ENCODE results near the gene APOBEC3C. TPM values are rescaled to one million over a fixed set of nuclear protein-coding genes. Genes with fewer than 3 reads are reported as not detected.
"Not testable (repeated sequence)": the region's sequence is repeated elsewhere in the genome, so short reads cannot be mapped to it uniquely, and the experiment has no call there.

Gene APOBEC3C
- total RNA-seq, 2 experiments from 2014 or later: 138 to 147 TPM

DNA sequence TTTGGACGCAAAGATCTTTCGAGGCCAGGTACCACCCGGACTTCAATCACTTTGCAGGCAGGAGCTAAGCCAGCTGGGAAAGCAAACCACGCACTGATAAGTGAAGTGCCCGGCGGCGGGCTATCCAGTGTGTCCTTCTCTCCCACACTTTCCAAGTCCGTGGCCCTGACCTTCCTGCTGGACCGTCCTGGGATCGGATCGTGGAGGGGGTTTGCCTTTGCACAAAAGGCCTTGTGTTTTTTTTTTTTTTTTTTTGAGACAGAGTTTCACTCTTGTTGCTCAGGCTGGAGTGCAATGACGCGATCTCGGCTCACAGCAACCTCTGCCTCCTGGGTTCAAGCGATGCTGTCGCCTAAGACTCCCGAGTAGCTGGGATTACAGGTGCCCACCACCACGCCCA lies 29.0 kb downstream of the APOBEC3C start:
- H3K27ac Mint-ChIP-seq; ATAC-seq; POLR2A ChIA-PET; H3K27me3 Mint-ChIP-seq (ENCODE audit: low read depth); H3K9me3 Mint-ChIP-seq (ENCODE audit: insufficient read depth); CTCF ChIA-PET; DNase-seq: not testable (repeated sequence)
- peak overlapping the region; percentile 95 for H3K4me3 Mint-ChIP-seq
- H3K36me3 Mint-ChIP-seq (ENCODE audit: low read depth): peaks cover 49% of the 10 kb centered on the region
- H3K4me1 Mint-ChIP-seq (ENCODE audit: low read depth): peaks cover 55% of the 10 kb centered on the region

DNA sequence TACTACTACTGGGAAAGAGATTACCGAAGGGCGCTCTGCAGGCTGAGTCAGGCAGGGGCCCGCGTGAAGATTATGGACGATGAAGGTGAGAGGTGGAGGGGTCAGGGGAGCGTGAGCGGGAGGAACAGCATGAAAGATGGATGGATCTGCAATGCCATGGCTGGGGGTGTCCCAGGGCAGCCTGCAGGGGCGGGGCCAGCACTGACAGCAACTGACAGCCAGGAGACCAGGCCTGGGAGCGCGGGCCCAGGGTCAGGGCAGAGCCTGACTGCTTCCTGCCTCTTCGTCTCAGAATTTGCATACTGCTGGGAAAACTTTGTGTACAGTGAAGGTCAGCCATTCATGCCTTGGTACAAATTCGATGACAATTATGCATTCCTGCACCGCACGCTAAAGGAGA lies 31.1 kb downstream of the APOBEC3C start:
- H3K4me3 Mint-ChIP-seq; POLR2A ChIA-PET; DNase-seq; H3K9me3 Mint-ChIP-seq (ENCODE audit: insufficient read depth); ATAC-seq; CTCF ChIA-PET; H3K27me3 Mint-ChIP-seq (ENCODE audit: low read depth): not testable (repeated sequence)
- Mint-ChIP-seq H3K36me3 (ENCODE audit: low read depth) (peaks cover 51% of the 10 kb centered on the region), H3K27ac (peak overlapping the region; percentile 16), H3K4me1 (ENCODE audit: low read depth) (peaks cover 42% of the 10 kb centered on the region)

DNA sequence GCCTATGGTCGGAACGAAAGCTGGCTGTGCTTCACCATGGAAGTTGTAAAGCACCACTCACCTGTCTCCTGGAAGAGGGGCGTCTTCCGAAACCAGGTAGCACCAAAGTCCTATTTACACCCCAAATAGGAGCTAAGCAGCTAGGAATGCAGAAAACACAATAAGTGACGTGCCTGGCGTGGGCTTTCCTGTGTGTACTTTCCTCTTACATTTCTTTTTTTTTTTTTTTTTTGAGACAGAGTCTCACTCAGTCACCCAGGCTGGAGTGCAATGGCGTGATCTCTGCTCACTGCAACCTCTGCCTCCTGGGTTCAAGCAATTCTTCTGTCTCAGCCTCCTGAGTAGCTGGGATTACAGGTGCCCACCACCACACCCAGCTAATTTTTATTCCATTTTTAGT lies 35.4 kb downstream of the APOBEC3C start:
- Mint-ChIP-seq H3K4me1 (ENCODE audit: low read depth) (peaks cover 18% of the 10 kb centered on the region), H3K36me3 (ENCODE audit: low read depth) (peaks cover 35% of the 10 kb centered on the region)
- H3K27ac Mint-ChIP-seq; POLR2A ChIA-PET; H3K27me3 Mint-ChIP-seq (ENCODE audit: low read depth); H3K4me3 Mint-ChIP-seq; DNase-seq; ATAC-seq; CTCF ChIA-PET; H3K9me3 Mint-ChIP-seq (ENCODE audit: insufficient read depth): not testable (repeated sequence)

- POLR2A ChIA-PET: not testable (repeated sequence)
Measured at GRCh38 chr22:39051844-39052495, 37.9 kb downstream of the APOBEC3C start.

GRCh38 chr22:39055658-39056057 lies 41.6 kb downstream of the APOBEC3C start:
- Mint-ChIP-seq H3K36me3 (ENCODE audit: low read depth) (peaks cover 16% of the 10 kb centered on the region), H3K4me3 (no peak overlapping the region), H3K4me1 (ENCODE audit: low read depth) (peaks cover 2% of the 10 kb centered on the region), H3K27me3 (ENCODE audit: low read depth) (no peaks in the 10 kb centered on the region), H3K27ac (no peak overlapping the region), H3K9me3 (ENCODE audit: insufficient read depth) (no peaks in the 10 kb centered on the region)
- CTCF ChIA-PET: no interaction called here
- POLR2A ChIA-PET: no interaction called here
- no peak for DNase-seq
- no peak for ATAC-seq

More at GRCh38 chr22:39051844-39052495, 37.9 kb downstream of the APOBEC3C start:
- DNase-seq; H3K4me3 Mint-ChIP-seq; H3K9me3 Mint-ChIP-seq (ENCODE audit: insufficient read depth); H3K4me1 Mint-ChIP-seq (ENCODE audit: low read depth); H3K27me3 Mint-ChIP-seq (ENCODE audit: low read depth); CTCF ChIA-PET; ATAC-seq; H3K27ac Mint-ChIP-seq: not testable (repeated sequence)
- peaks cover 22% of the 10 kb centered on the region for H3K36me3 Mint-ChIP-seq (ENCODE audit: low read depth)

- H3K9me3 Mint-ChIP-seq (ENCODE audit: insufficient read depth); H3K27me3 Mint-ChIP-seq (ENCODE audit: low read depth); H3K36me3 Mint-ChIP-seq (ENCODE audit: low read depth); H3K4me3 Mint-ChIP-seq; CTCF ChIA-PET; ATAC-seq; H3K4me1 Mint-ChIP-seq (ENCODE audit: low read depth); DNase-seq; POLR2A ChIA-PET; H3K27ac Mint-ChIP-seq: not testable (repeated sequence)
Measured at GRCh38 chr22:39061290-39061689, 47.2 kb downstream of the APOBEC3C start.

- H3K4me3 Mint-ChIP-seq; ATAC-seq; H3K4me1 Mint-ChIP-seq (ENCODE audit: low read depth); H3K9me3 Mint-ChIP-seq (ENCODE audit: insufficient read depth); H3K36me3 Mint-ChIP-seq (ENCODE audit: low read depth); DNase-seq; H3K27ac Mint-ChIP-seq; H3K27me3 Mint-ChIP-seq (ENCODE audit: low read depth); POLR2A ChIA-PET; CTCF ChIA-PET: not testable (repeated sequence)
Measured at GRCh38 chr22:39061951-39062350, 47.9 kb downstream of the APOBEC3C start.

- not testable (repeated sequence) for H3K4me1 Mint-ChIP-seq (ENCODE audit: low read depth); H3K4me3 Mint-ChIP-seq; H3K27me3 Mint-ChIP-seq (ENCODE audit: low read depth); H3K9me3 Mint-ChIP-seq (ENCODE audit: insufficient read depth); DNase-seq; H3K36me3 Mint-ChIP-seq (ENCODE audit: low read depth); ATAC-seq
- CTCF ChIA-PET: interaction anchor here (1.8 kb wide), 1 partner anchor 54 kb away, joined by 6 read pairs; no protein-coding TSS in a partner anchor
- H3K27ac Mint-ChIP-seq: peak overlapping the region; percentile 5
- POLR2A ChIA-PET: interaction anchor here (0.9 kb wide), 1 partner anchor 14 kb away, joined by 4 read pairs; no protein-coding TSS in a partner anchor
Measured at GRCh38 chr22:39063904-39064303, 49.8 kb downstream of the APOBEC3C start.

DNA sequence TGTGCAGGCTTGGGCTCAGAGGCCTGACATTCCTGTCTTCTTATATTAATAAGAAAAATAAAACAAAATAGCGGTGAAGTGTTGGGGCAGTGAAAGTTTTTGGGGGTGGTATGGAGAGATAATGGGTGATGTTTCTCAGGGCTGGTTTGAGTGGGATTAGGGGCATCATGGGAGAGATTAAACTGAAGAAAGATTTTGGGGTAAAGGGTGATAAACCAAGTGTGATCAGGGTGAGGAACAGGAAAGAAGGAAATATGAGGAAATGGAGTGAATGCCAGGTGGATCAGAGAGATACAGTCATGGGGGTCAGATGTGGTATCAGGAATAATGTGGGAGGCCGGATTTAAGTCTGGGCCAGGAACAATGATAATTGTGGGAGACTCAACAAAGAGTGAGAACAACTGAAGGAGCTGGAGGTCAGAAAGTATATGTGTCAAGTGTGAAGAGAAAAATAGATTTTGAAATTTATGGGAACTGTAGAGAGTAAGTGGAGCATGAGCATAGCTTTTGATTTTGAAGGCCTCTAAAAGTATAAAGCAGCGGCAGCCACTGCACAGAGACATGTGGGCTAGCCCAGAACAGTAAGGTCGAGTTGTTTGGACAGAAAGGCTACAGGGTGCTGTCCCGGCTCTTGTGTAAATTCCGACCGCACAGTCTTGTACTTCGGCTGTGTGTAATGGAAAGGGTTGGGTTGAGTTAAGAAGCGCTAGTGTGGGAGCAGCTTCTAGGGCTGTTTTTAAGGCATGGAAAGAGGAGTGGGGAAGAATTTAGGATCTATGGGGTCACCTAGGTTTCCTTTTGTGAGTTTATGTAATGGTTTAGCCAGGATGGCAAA lies 52.6 kb downstream of the APOBEC3C start:
- ATAC-seq; H3K27ac Mint-ChIP-seq; H3K36me3 Mint-ChIP-seq (ENCODE audit: low read depth); H3K4me3 Mint-ChIP-seq; POLR2A ChIA-PET; DNase-seq; H3K27me3 Mint-ChIP-seq (ENCODE audit: low read depth); H3K9me3 Mint-ChIP-seq (ENCODE audit: insufficient read depth): not testable (repeated sequence)
- peaks cover 13% of the 10 kb centered on the region for H3K4me1 Mint-ChIP-seq (ENCODE audit: low read depth)
- CTCF ChIA-PET: interaction anchor here (0.7 kb wide), 1 partner anchor 197 kb away, joined by 3 read pairs; no protein-coding TSS in a partner anchor

GRCh38 chr22:39068033-39068785 lies 54.2 kb downstream of the APOBEC3C start:
- DNase-seq: no peak
- POLR2A ChIA-PET: interaction anchor here (0.6 to 1.0 kb wide), 3 partner anchors 20 to 1460 kb away, joined by 3 read pairs; partner anchors contain the start of gene GGA1
- H3K4me3 Mint-ChIP-seq: no peak overlapping the region
- no peaks in the 10 kb centered on the region for H3K27me3 Mint-ChIP-seq (ENCODE audit: low read depth)
- H3K27ac Mint-ChIP-seq: peak overlapping the region; percentile 6
- H3K9me3 Mint-ChIP-seq (ENCODE audit: insufficient read depth): no peaks in the 10 kb centered on the region
- no peaks in the 10 kb centered on the region for H3K36me3 Mint-ChIP-seq (ENCODE audit: low read depth)
- peaks cover 15% of the 10 kb centered on the region for H3K4me1 Mint-ChIP-seq (ENCODE audit: low read depth)
- CTCF ChIA-PET: interaction anchor here (1.2 kb wide), 1 partner anchor 50 kb away, joined by 3 read pairs; no protein-coding TSS in a partner anchor
- ATAC-seq: no peak
